Stimulated activated CD8-positive, alpha-beta memory T cell treated with anti-CD3 and anti-CD28 coated beads, Interleukin-2, amount 100 ng/mL, for 1 hour (primary cell): Measurements from ENCODE around the gene PTCRA.
"Not testable (repeated sequence)": the region's sequence is repeated elsewhere in the genome, so short reads cannot be mapped to it uniquely, and the experiment has no call there.

ENCODE experiments used
- DNase-seq, 2 donors: peaks; one replicate each; pipeline ENCODE4 v3.0.0-alpha.2; 2020; ENCODE audit warnings: low read depth in 2 of 2

PTCRA gene

GRCh38 chr6:42915732-42916131 is at the start of gene PTCRA:
Gene PTCRA, plus strand, starts transcription at chr6:42916053. Its CDS starts 17 bp downstream, at chr6:42916070.
- no peak for DNase-seq

GRCh38 chr6:42870145-42870936 is 45.5 kb upstream of the PTCRA start:
- no peak for DNase-seq

- no peak for DNase-seq
These were observed 44.1 kb upstream of the PTCRA start for GRCh38 chr6:42871711-42872110.

- no peak for DNase-seq
These were observed 42.5 kb upstream of the PTCRA start for GRCh38 chr6:42873313-42873712.

GRCh38 chr6:42877695-42878094 is 38.2 kb upstream of the PTCRA start:
- no peak for DNase-seq

GRCh38 chr6:42879372-42880239 is 36.2 kb upstream of the PTCRA start, which contains the start of gene RPL7L1:
Gene RPL7L1, plus strand, starts transcription at chr6:42879616. Its CDS starts 295 bp downstream, at chr6:42879911.
- DNase-seq: peak; percentile 64 to 65

GRCh38 chr6:42880240-42880817 is 35.5 kb upstream of the PTCRA start:
- not testable (repeated sequence) for DNase-seq

- not testable (repeated sequence) for DNase-seq
These were observed 35.0 kb upstream of the PTCRA start for GRCh38 chr6:42880871-42881270.

- no peak for DNase-seq
These were observed 30.2 kb upstream of the PTCRA start for GRCh38 chr6:42885702-42886101.

GRCh38 chr6:42888201-42888600 is 27.7 kb upstream of the PTCRA start:
- not testable (repeated sequence) for DNase-seq

GRCh38 chr6:42889815-42890214 is 26.0 kb upstream of the PTCRA start:
- DNase-seq: no peak

- DNase-seq: peak; percentile 68 to 78
These were observed 25.3 kb upstream of the PTCRA start for GRCh38 chr6:42890311-42891198.

- no peak for DNase-seq
These were observed 24.6 kb upstream of the PTCRA start for GRCh38 chr6:42891199-42891722.

GRCh38 chr6:42894041-42894828 is 21.6 kb upstream of the PTCRA start:
- not testable (repeated sequence) for DNase-seq

GRCh38 chr6:42896178-42896719 is 19.6 kb upstream of the PTCRA start:
- DNase-seq: no peak

- peak; percentile 46 to 48 for DNase-seq
These were observed 16.9 kb upstream of the PTCRA start for GRCh38 chr6:42898891-42899361.

- no peak for DNase-seq
These were observed 16.0 kb upstream of the PTCRA start for GRCh38 chr6:42899871-42900270.

GRCh38 chr6:42901538-42901957 is 14.3 kb upstream of the PTCRA start:
- peak; percentile 36 to 53 for DNase-seq

- DNase-seq: not testable (repeated sequence)
These were observed 13.2 kb upstream of the PTCRA start for GRCh38 chr6:42902429-42903263.
